HG02798 (cell line): ENCODE results near the gene FARS2.

Experiments
- ATAC-seq: cut with Tn5 transposase; IDR thresholded peaks from one replicate; pipeline ENCODE4 v1.9.1; 2021; ENCODE audit warnings: mild to moderate bottlenecking; ENCODE audit not compliant: unreplicated experiment, poor library complexity

FARS2 gene

DNA sequence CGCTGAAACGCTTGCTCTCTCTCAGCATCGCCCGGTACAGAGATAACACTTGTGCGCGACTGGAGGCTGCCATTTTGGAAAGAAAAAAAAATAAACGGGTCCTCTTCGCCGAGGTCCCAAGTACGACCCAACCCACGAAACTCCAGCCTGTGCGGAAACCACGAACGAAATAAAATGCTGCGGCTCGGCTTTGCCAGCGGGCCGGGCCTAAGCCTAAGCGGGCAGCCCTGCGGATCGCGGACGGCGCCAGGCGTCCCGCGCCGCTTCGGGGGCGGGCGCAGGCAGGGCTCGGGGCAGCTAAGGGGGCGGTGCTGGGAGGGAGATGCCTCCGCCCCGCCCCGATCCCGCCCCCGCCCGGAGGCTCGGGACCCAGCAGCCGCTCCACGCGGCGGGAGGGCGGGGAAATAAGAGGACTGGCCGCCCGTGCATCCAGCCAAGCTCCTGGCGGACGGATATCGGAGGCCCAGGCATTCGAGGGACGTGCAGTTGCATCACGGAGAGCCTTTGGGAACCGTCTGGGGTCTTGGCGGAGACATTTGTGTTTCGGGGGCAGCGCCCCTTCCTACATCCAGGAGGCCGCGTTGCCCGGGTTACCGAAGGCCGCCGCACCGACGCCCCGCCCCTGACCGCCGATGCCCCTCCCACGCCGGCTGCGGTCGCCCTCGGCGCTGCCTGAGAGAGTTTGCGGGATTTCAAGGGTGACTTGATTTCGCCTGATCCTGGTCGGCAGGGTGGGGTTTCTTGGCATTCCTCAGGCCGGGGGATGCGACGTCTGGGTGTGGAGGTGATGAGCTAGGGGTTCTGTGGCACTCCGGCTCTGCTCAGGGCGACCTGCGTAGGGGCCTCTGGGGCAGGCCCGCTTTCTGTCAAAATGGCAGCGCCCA, at the start of gene FARS2, which contains the start of gene LYRM4:
Gene FARS2 (plus strand): TSS at position 853 of the 884 bp plus-strand sequence.
Gene LYRM4 (minus strand): TSS at position 290 of the 884 bp plus-strand sequence. CDS start 217 bp downstream, at position 73.
- ATAC-seq = peak; percentile 82

- ATAC-seq = no peak
Measured at GRCh38 chr6:5213836-5214235, 47.5 kb upstream of the FARS2 start.

DNA sequence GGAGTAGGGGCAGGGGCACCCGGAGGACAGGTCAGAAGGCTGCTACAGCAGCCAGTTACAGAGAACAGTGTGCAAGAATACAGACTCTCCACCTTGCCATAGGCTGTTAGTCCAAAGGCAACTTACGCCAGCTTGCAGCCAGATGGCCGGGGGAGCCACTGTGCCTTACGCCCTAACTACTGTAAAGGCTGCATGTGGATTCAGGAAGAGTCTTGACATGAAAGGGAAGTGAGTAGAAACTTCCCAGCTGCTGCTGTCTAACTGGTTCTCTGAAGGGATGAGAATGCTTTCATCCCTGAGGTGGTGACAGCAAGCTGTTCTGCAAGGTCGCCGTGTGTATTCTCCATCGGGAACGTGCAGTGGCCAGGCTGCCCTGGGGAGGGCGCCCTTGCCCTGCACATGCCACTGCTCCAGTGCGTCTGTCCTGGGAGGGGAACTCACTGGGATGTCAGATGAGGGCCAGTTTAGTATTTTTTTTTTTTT, 46.7 kb upstream of the FARS2 start:
- ATAC-seq = no peak

- no peak for ATAC-seq
Measured at GRCh38 chr6:5215159-5215558, 46.2 kb upstream of the FARS2 start.

GRCh38 chr6:5215799-5216198, 45.5 kb upstream of the FARS2 start:
- no peak for ATAC-seq

GRCh38 chr6:5217356-5217755, 44.0 kb upstream of the FARS2 start:
- ATAC-seq = no peak

DNA sequence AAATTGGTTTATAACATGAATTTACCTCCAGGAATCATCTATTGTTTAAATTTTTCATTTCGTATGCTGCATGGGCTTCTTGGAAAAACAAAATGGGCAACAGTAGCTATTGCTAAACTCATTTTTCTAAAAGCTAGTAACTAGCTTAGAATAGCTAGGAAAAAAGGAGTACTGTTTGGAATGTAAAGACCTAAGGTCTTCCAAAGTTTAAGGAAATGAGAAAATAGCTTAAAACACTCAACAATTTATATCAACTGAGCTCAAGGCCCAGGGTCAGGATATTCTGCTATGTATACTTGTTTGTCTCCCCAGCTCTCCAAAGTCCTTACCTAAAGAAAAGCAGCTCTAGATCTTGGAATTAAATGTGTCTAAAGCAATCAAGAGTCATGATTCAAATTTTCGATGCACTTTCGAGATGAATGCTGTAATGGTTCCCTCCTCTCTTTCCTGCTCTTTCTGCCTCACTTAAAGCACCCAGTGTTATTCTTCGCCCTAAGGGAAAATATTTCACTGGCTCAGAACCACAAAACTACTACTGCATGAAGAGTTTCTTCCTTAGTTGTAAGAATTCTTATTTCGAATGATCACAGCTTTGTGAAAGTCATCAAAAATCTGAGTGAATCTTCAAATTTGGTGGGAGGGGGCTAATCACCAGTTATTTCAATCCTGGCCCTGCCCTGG, 42.2 kb upstream of the FARS2 start:
- no peak for ATAC-seq

- ATAC-seq = no peak
Measured at GRCh38 chr6:5220443-5220842, 40.9 kb upstream of the FARS2 start.

DNA sequence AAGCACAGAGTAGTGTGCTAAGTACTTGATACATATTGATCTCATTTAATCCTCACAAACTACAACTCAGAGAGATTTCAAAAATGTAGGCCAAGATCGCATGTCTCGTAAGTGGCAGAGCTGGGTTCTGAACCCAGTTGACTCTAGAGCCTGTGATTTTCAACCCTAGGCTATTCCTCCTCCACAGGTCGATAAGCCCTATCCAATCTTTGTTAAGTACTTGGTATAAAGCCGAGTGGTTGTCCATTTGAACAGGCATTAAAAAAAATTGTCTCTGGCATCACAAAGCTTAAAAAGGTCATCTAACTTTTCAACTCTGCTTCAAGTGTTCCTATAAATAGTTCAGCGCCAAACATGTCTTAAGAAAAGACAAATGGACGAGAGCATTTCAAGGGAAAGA, 38.0 kb upstream of the FARS2 start:
- no peak for ATAC-seq

DNA sequence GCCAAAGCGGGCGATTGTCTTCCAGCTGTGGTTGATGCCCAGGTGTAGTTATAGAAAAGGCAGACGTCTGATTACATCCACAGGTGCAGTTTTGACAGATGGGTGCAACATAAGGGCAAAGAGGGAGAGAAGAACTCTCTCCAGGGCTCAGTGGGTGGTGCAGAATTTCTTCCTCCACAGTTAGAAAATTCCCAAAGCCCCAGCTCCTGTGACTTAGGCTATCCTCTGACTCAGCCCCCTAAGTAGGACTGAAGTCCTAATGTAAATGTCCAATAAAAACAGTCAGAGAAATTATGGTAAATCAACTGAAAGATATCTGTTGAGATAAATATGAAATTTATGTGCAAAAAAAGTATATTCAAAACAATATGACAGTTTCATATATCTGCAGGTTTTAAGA, 32.0 kb upstream of the FARS2 start:
- ATAC-seq = no peak

DNA sequence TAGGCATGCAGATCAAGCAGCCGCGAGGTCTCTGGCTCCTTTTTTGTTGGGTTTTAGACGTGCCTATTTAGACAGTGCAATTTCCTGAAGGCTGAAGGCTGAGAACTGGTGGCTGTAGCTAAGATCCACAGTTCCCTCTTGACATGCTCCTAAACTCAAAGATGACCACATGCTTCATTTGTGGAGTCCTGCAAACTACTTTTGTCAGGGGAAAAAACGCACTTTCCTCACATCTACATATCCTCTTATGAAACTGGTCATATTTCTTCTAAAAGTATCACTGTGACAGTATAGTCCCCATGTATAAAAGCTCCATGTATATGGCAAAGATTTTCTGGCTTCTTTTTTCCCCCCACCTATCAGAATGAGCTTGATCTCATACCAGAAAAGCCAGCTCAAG, 31.2 kb upstream of the FARS2 start:
- ATAC-seq = no peak

DNA sequence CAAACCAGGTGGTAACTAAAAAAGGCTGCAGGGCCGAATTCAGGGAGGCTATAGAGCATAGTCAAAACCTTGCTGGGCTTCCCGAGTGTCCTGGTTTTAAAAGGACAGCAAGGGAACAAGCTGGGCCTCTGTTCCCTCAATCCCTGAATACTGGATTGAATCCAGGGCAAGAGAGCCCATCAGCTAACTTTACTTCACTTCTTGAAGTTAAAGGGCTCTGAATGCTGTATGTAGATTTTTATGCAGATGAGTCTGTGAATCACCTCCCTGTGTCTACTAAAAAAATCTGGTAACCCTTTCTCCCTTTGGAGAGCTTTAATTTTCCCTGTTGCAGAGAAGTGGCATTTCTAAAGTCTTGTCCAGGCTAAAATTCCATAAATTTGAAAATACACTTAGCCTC, 30.0 kb upstream of the FARS2 start:
- ATAC-seq = no peak

DNA sequence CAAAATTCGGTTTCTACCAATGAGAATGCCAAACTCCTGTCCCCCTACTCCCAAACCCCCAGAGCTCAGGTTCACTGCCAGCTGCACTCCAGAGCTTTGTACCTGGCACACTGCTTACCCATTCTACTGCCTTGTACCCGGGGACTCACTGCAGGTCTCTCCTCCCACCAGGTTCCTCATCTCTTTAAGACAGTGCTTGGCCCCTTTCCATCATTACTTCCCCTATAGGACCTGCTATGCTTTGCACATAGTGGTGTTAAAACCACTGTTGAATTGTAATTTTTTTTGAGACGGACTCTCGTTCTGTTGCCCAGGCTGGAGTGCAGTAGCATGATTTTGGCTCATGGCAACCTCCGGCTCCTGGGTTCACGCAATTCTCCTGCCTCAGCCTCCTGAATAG, 26.4 kb upstream of the FARS2 start:
- no peak for ATAC-seq

- ATAC-seq = no peak
Measured at GRCh38 chr6:5235830-5236229, 25.5 kb upstream of the FARS2 start.

GRCh38 chr6:5237805-5238204, 23.5 kb upstream of the FARS2 start:
- no peak for ATAC-seq

- no peak for ATAC-seq
Measured at GRCh38 chr6:5238336-5238735, 23.0 kb upstream of the FARS2 start.

- no peak for ATAC-seq
Measured at GRCh38 chr6:5241252-5241651, 20.1 kb upstream of the FARS2 start.

DNA sequence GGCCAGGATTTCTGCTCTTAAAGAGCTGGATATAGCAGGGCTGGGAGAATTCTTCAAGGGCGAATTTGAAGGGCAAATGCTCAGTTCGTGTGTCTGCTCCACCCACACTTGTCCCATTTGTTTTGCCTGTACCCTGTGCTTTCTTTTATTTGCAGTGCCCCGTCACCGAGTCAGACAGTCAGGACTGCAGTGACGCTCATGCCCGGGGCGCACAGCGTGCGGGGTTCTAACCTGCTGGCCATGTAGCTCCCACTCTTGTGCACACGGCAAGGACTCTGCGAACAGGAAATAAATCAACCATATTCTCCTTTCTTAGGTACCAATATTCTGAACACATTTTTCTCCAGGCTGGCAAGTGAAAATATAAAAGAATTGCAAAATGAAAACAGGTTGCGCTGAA, 18.2 kb upstream of the FARS2 start:
- ATAC-seq = no peak

DNA sequence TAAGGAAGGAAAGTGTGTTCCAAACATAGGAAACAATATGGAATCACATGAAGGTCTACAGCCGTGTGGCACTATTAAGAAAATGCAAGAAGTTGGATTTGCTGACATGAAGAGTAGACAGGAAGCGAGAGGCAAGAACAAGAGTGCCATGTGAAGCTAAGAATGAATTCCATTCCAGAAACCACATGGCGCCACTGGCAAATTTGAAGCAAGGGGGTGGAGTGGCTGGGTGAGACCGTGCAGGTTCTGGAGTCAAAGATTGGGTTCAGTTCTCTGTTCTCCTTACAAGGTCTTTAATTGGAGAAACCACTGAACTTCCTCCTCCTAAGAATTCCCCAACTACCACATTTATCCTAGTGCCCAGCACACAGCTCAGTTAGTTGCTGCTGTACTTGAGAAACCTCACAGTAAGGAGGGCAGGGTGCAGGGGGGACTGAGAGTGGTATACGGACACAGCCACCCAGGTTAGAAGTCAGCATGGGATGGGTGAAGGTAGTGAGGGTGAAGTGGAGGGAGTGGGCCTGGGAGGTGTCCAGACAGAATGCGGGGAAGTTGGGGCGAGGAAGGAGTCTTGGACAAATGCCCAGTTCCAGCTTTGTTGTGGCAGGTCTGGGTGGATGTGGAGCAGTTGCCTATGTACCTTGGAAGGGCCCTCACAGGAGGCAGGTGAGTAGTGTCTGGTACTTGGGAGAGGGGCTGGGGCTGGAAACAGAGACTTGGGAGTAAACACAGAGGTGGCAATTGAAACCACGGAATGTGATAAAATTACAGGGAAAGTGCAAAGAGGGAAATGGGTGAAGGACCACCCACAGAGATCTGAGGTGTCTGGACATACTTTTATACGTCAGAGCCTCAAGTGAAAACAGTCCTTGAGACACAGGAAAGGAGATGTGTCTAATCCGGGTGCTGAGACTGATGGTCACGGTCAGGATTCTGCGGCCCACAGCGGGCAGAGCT, 14.9 kb upstream of the FARS2 start:
- no peak for ATAC-seq

GRCh38 chr6:5247201-5247600, 14.1 kb upstream of the FARS2 start:
- ATAC-seq = no peak
